Liver (tissue), 9 donors: ENCODE measurements around the gene KLF6. TPM values are rescaled to one million over a fixed set of nuclear protein-coding genes. Genes with fewer than 3 reads are reported as not detected.

Experiments
- DNase-seq: peaks from one replicate; pipeline ENCODE4 v3.0.0-alpha.2; 2017; ENCODE audit warnings: low spot score
- H3K27ac ChIP-seq, 2 donors: one replicate each; pipeline ENCODE4 v1.7.0; 2013; ENCODE audit warnings: inconsistent platforms in 2 of 2, low read length in 2 of 2, control low read depth in 1 of 2, low read depth in 1 of 2, mild to moderate bottlenecking in 1 of 2
- H3K27me3 ChIP-seq, 4 donors: one replicate each; pipeline versions ENCODE4 v1.6.1 to v1.7.0; 2013; ENCODE audit warnings: low read length in 3 of 4, inconsistent platforms in 1 of 4, mild to moderate bottlenecking in 1 of 4, moderate library complexity in 1 of 4; ENCODE audit not compliant: control insufficient read depth in 4 of 4, insufficient read depth in 4 of 4
- H3K36me3 ChIP-seq, 4 donors: one replicate each; pipeline versions ENCODE4 v1.6.1 to v1.7.0; 2013; ENCODE audit warnings: low read length in 3 of 4, mild to moderate bottlenecking in 3 of 4, low read depth in 1 of 4, moderate library complexity in 1 of 4; ENCODE audit not compliant: control insufficient read depth in 4 of 4, insufficient read depth in 3 of 4
- H3K4me1 ChIP-seq, 4 donors: one replicate each; pipeline versions ENCODE4 v1.6.1 to v1.7.0; 2013; ENCODE audit warnings: low read length in 3 of 4, mild to moderate bottlenecking in 3 of 4, moderate library complexity in 1 of 4; ENCODE audit not compliant: control insufficient read depth in 4 of 4, insufficient read depth in 4 of 4
- H3K4me3 ChIP-seq, 3 donors: one replicate each; pipeline versions ENCODE4 v1.6.1 to v1.7.0; 2013; ENCODE audit warnings: low read length in 3 of 3, control low read depth in 1 of 3, low read depth in 1 of 3, mild to moderate bottlenecking in 1 of 3
- H3K9ac ChIP-seq, 2 donors: one replicate each; pipeline ENCODE4 v1.7.0; 2013; ENCODE audit warnings: low read length in 2 of 2, mild to moderate bottlenecking in 2 of 2, moderate library complexity in 2 of 2, control low read depth in 1 of 2, low read depth in 1 of 2
- H3K9me3 ChIP-seq, 4 donors: one replicate each; pipeline versions ENCODE4 v1.6.1 to v1.7.0; 2013; ENCODE audit warnings: low read length in 3 of 4; ENCODE audit not compliant: control insufficient read depth in 4 of 4
- EGR1 ChIP-seq, 2 donors: IDR thresholded peaks; 2 replicates each; pipeline ENCODE4 v1.6.1; 2016 to 2018; ENCODE audit warnings: antibody characterized with exemption in 2 of 2, low read depth in 2 of 2
- FOXA1 ChIP-seq: IDR thresholded peaks from 2 replicates; pipeline ENCODE4 v1.6.1; 2016; ENCODE audit warnings: antibody characterized with exemption
- FOXA2 ChIP-seq: IDR thresholded peaks from 2 replicates; pipeline ENCODE4 v1.6.1; 2016; ENCODE audit warnings: antibody characterized with exemption
- MAX ChIP-seq: IDR thresholded peaks from 2 replicates; pipeline ENCODE4 v1.6.1; 2016; ENCODE audit warnings: antibody characterized with exemption
- RAD21 ChIP-seq, 2 donors: IDR thresholded peaks; 2 replicates each; pipeline ENCODE4 v1.6.1; 2016; ENCODE audit warnings: antibody characterized with exemption in 2 of 2, mild to moderate bottlenecking in 2 of 2
- REST ChIP-seq: IDR thresholded peaks from 2 replicates; pipeline ENCODE4 v1.6.1; 2016; ENCODE audit warnings: antibody characterized with exemption, mild to moderate bottlenecking
- SP1 ChIP-seq: IDR thresholded peaks from 2 replicates; pipeline ENCODE4 v1.6.1; 2018; ENCODE audit warnings: antibody characterized with exemption, mild to moderate bottlenecking
- TAF1 ChIP-seq: conservative IDR thresholded peaks from 2 replicates; pipeline ENCODE4 v1.6.1; 2016; ENCODE audit warnings: antibody characterized with exemption, mild to moderate bottlenecking
- YY1 ChIP-seq: IDR thresholded peaks from 2 replicates; pipeline ENCODE4 v1.6.1; 2016; ENCODE audit warnings: antibody characterized with exemption, mild to moderate bottlenecking
- ZBTB33 ChIP-seq: IDR thresholded peaks from 2 replicates; pipeline ENCODE4 v1.6.1; 2016; ENCODE audit warnings: antibody characterized with exemption
- WGBS: extraction: QIAGEN DNeasy Blood & Tissue Kit; methylation state at CpG from one replicate; pipeline ENCODE4 v1.1.7; 2013; 5-methylcytosine and 5-hydroxymethylcytosine counted together
- polyA plus RNA-seq, 2 donors: library from polyadenylated mRNA; stranded (reverse) in 1 of 2; unstranded in 1 of 2; fragments of 200-250 nt in 1 of 2; fragments of >200 nt in 1 of 2; fragmentation: Nextera tagmentation in 1 of 2; extraction: Ambion mirVana in 1 of 2; gene quantifications; one replicate each; pipeline versions ENCODE4 v1.2.1 to v1.2.3, GENCODE V29; 2013 to 2015
- total RNA-seq, 2 donors: library from RNA; depleted of rRNA; stranded (reverse); fragments of >200 nt; gene quantifications; one replicate each; pipeline ENCODE4 v1.2.3, GENCODE V29; 2014
- donor health status: healthy.
- donor health status: healthy.
- donor health status: healthy.
- donor health status: healthy.
- donor health status: healthy.

KLF6 gene
- total and polyA plus RNA-seq, 4 donors, result 11.0 to 124 (median 22.2) TPM

GRCh38 chr10:3834404-3834803 lies 49.4 kb upstream of the KLF6 start (continued):
- TF ChIP-seq REST (no peak), FOXA1 (no peak)

- WGBS, result 96% methylated on average over 6 of the region's 6 CpGs
- Histone ChIP-seq H3K9ac (no peak overlapping the region), H3K4me1 (peaks cover 0 to 6% (median 0%) of the 10 kb centered on the region in 4 donors), H3K36me3 (no peaks in the 10 kb centered on the region), H3K27ac (no peak overlapping the region), H3K9me3 (no peaks in the 10 kb centered on the region), H3K4me3 (no peak overlapping the region), H3K27me3 (no peaks in the 10 kb centered on the region)
- DNase-seq, result no peak
- TF ChIP-seq YY1 (no peak), FOXA2 (no peak), TAF1 (no peak), EGR1 (IDR thresholded peaks at IDR 0.05; ENCODE audit: low read depth in 2 of 2) (no peak), ZBTB33 (no peak), RAD21 (IDR thresholded peaks at IDR 0.05) (no peak)
Measured at GRCh38 chr10:3833046-3833445, 48.0 kb upstream of the KLF6 start.

GRCh38 chr10:3832022-3832786 lies 47.2 kb upstream of the KLF6 start:
- H3K36me3 ChIP-seq, result no peaks in the 10 kb centered on the region
- peaks cover 0 to 6% (median 0%) of the 10 kb centered on the region in 4 donors for H3K4me1 ChIP-seq
- no peaks in the 10 kb centered on the region for H3K27me3 ChIP-seq
- no peak for TF ChIP-seq SP1
- no peak for TF ChIP-seq YY1
- TF ChIP-seq MAX, result no peak
- TF ChIP-seq EGR1 (IDR thresholded peaks at IDR 0.05; ENCODE audit: low read depth in 2 of 2), result no peak
- H3K27ac ChIP-seq, result no peak overlapping the region
- no peak overlapping the region for H3K4me3 ChIP-seq
- no peaks in the 10 kb centered on the region for H3K9me3 ChIP-seq
- no peak overlapping the region for H3K9ac ChIP-seq
- 92% methylated on average over 5 of the region's 5 CpGs for WGBS
- DNase-seq, result no peak
